NK-92 treated with Interleukin-12 subunit alpha and Interleukin-12 subunit beta, amount 100 ng/mL, for 24 hours (cell line): Measurements from ENCODE around the gene TCF3.
"Not testable (repeated sequence)": the region's sequence is repeated elsewhere in the genome, so short reads cannot be mapped to it uniquely, and the experiment has no call there.

Experiments used
- DNase-seq: peaks from one replicate; lab custom pipeline; 2025; lab: John Stamatoyannopoulos, UW

Gene TCF3

GRCh38 chr19:1672769-1673644, 20.6 kb upstream of the TCF3 start:
- DNase-seq = no peak

GRCh38 chr19:1672038-1672768, 19.8 kb upstream of the TCF3 start:
- DNase-seq = no peak

- no peak for DNase-seq
Observed at GRCh38 chr19:1671716-1672037, 19.3 kb upstream of the TCF3 start.

GRCh38 chr19:1670747-1671146, 18.3 kb upstream of the TCF3 start:
- DNase-seq = not testable (repeated sequence)

GRCh38 chr19:1668486-1669270, 16.3 kb upstream of the TCF3 start:
- no peak for DNase-seq

GRCh38 chr19:1668048-1668485, 15.7 kb upstream of the TCF3 start:
- DNase-seq = no peak

GRCh38 chr19:1665565-1666047, 13.2 kb upstream of the TCF3 start:
- no peak for DNase-seq

GRCh38 chr19:1663852-1664251, 11.4 kb upstream of the TCF3 start:
- no peak for DNase-seq

- DNase-seq = not testable (repeated sequence)
Observed at GRCh38 chr19:1663227-1663626, 10.8 kb upstream of the TCF3 start.

- no peak for DNase-seq
Observed at GRCh38 chr19:1661995-1662394, 9.6 kb upstream of the TCF3 start.

GRCh38 chr19:1659084-1659427, 6.6 kb upstream of the TCF3 start:
- no peak for DNase-seq

GRCh38 chr19:1658150-1659083, 6.0 kb upstream of the TCF3 start:
- no peak for DNase-seq

- DNase-seq = no peak
Observed at GRCh38 chr19:1657746-1658145, 5.3 kb upstream of the TCF3 start.

GRCh38 chr19:1656988-1657536, 4.6 kb upstream of the TCF3 start:
- DNase-seq = no peak

- DNase-seq = no peak
Observed at GRCh38 chr19:1655987-1656608, 3.7 kb upstream of the TCF3 start.

- no peak for DNase-seq
Observed at GRCh38 chr19:1655131-1655981, 2.9 kb upstream of the TCF3 start.

- DNase-seq = no peak
Observed at GRCh38 chr19:1654178-1654792, 1.9 kb upstream of the TCF3 start.

GRCh38 chr19:1653300-1653628, 849 bp upstream of the TCF3 start:
- no peak for DNase-seq

GRCh38 chr19:1651568-1652291, 685 bp downstream of the TCF3 start:
- DNase-seq = no peak
